Measurements from ENCODE around the gene VANGL2. TPM values are rescaled to one million over a fixed set of nuclear protein-coding genes. Genes with fewer than 3 reads are reported as not detected.

Gene VANGL2
- total RNA-seq, 2 experiments from 2014 or later = not detected

DNA sequence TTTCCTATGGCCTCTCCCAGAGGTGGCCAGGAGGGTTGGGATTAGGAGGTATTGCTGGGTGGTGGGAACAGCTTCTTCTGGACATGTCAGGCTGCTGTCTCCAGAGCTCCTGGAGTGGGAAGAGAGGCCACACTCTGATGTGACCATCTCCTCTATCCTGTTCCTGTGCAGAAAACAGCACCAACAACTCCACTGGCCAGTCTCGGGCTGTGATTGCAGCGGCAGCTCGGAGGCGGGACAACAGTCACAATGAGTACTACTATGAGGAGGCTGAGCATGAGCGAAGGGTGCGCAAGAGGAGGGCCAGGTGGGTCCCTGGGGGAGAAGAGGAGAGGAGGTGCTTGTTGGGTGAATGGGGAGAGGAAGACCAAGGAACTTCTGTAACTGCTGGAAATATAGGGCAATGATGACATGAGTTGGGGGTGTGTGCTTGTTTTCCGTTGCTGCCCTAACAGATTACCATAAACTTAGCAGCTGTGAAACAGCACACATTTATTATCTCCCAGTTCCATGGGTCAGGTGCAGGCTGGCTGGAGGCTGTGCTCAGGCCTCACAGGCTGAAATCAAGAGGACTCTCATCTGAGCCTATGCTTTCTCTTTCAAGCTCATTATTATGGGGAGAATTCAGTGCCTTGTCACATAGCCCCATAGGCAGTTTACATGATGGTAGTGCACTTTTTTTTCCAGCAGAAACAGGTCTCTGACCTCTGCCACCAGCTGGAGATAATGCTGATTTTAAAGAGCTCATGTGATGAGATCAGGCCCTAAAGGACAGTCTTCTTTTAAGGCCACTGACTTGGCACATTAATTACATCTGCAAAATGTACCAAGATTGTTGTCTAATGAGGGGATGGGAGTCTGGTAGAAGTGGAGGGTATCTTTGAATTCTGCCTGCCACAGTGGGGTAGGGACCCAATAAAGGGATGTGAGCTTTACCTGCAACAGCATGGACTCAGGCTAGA, 20.8 kb downstream of the VANGL2 start:
- Histone ChIP-seq H3K36me3 (ENCODE audit: insufficient read depth, low read length) (no peaks in the 10 kb centered on the region), H3K9me3 (ENCODE audit: control insufficient read depth in 1 of 2, insufficient read depth in 1 of 2, low read length in 2 of 2) (no peaks in the 10 kb centered on the region), H3K27ac (ENCODE audit: low read depth in 1 of 2, low read length in 2 of 2) (no peak overlapping the region), H3K4me3 (ENCODE audit: low read length) (no peak overlapping the region), H3K4me1 (ENCODE audit: insufficient read depth, low read length) (no peaks in the 10 kb centered on the region), H3K27me3 (ENCODE audit: control insufficient read depth in 1 of 2, insufficient read depth in 2 of 2, low read length in 2 of 2) (no peaks in the 10 kb centered on the region)
- no peak for TF ChIP-seq CTCF (IDR thresholded peaks at IDR 0.05)
- Mint-ChIP-seq H3K4me3 (no peak overlapping the region), H3K4me1 (ENCODE audit: low read depth) (no peaks in the 10 kb centered on the region), H3K36me3 (ENCODE audit: low read depth) (no peaks in the 10 kb centered on the region), H3K9me3 (no peaks in the 10 kb centered on the region), H3K27ac (no peak overlapping the region), H3K27me3 (no peaks in the 10 kb centered on the region)
- intact Hi-C loops (cut with DNase I, micrococcal nuclease) = no loop called here
- ATAC-seq (ENCODE audit: poor library complexity) (no peak), DNase-seq (no peak)
- CTCF ChIA-PET = no interaction called here
- POLR2A ChIA-PET = no interaction called here

DNA sequence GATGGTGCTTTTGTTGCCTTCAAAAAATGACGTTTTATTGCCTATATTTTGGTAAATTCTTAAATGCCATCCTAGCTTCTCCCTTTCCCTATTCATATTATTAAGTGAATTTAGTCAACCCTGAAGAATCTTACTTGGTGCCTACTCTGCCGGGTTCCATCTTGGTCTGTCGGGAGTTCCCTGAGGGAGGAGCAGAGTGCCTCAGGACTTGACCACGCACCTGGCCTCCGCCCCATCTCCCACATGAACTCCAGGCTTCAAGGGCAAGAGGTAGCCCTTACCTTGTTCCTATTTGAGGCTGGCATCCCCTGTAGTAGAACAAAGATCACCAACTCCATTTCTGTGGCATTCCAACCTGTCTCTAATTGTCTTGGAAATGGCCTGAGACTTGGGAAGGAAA, 21.5 kb downstream of the VANGL2 start:
- no peaks in the 10 kb centered on the region for H3K36me3 ChIP-seq (ENCODE audit: insufficient read depth, low read length)
- no peak for TF ChIP-seq CTCF (IDR thresholded peaks at IDR 0.05)
- H3K36me3 Mint-ChIP-seq (ENCODE audit: low read depth) = no peaks in the 10 kb centered on the region
- no peak overlapping the region for H3K27ac ChIP-seq (ENCODE audit: low read depth in 1 of 2, low read length in 2 of 2)
- H3K4me3 ChIP-seq (ENCODE audit: low read length) = no peak overlapping the region
- no peak overlapping the region for H3K4me3 Mint-ChIP-seq
- peaks cover 3% of the 10 kb centered on the region for H3K4me1 ChIP-seq (ENCODE audit: insufficient read depth, low read length)
- ATAC-seq (ENCODE audit: poor library complexity) (no peak), DNase-seq (no peak)
- H3K9me3 Mint-ChIP-seq = no peaks in the 10 kb centered on the region
- intact Hi-C loops (cut with DNase I, micrococcal nuclease) = no loop called here
- no peaks in the 10 kb centered on the region for H3K4me1 Mint-ChIP-seq (ENCODE audit: low read depth)
- no peaks in the 10 kb centered on the region for H3K27me3 ChIP-seq (ENCODE audit: control insufficient read depth in 1 of 2, insufficient read depth in 2 of 2, low read length in 2 of 2)
- H3K27ac Mint-ChIP-seq = no peak overlapping the region
- no peaks in the 10 kb centered on the region for H3K27me3 Mint-ChIP-seq
- ChIA-PET POLR2A (interaction anchor here (0.5 kb wide), 1 partner anchor 44 kb away, joined by 3 read pairs; no protein-coding TSS in a partner anchor), CTCF (no interaction called here)
- H3K9me3 ChIP-seq (ENCODE audit: control insufficient read depth in 1 of 2, insufficient read depth in 1 of 2, low read length in 2 of 2) = no peaks in the 10 kb centered on the region

DNA sequence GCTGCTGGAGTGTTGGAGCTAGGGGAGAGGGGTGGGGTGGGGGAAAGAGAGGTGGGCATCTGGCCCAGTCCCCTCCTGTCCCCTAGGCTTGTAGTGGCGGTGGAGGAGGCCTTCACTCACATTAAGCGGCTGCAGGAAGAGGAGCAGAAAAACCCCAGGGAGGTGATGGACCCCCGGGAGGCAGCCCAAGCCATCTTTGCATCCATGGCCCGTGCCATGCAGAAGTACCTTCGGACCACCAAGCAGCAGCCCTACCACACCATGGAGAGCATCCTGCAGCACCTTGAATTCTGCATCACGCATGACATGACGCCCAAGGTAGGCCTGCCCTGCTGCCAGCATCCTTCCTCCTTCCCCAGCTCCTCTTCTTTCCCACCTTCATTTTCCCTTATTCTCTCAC, 23.6 kb downstream of the VANGL2 start:
- Mint-ChIP-seq H3K4me3 (no peak overlapping the region), H3K4me1 (ENCODE audit: low read depth) (peaks cover 16% of the 10 kb centered on the region), H3K27ac (no peak overlapping the region), H3K9me3 (no peaks in the 10 kb centered on the region), H3K36me3 (ENCODE audit: low read depth) (no peaks in the 10 kb centered on the region), H3K27me3 (no peaks in the 10 kb centered on the region)
- Histone ChIP-seq H3K4me1 (ENCODE audit: insufficient read depth, low read length) (peaks cover 23% of the 10 kb centered on the region), H3K27ac (ENCODE audit: low read depth in 1 of 2, low read length in 2 of 2) (no peak overlapping the region), H3K9me3 (ENCODE audit: control insufficient read depth in 1 of 2, insufficient read depth in 1 of 2, low read length in 2 of 2) (no peaks in the 10 kb centered on the region), H3K36me3 (ENCODE audit: insufficient read depth, low read length) (no peaks in the 10 kb centered on the region), H3K4me3 (ENCODE audit: low read length) (no peak overlapping the region), H3K27me3 (ENCODE audit: control insufficient read depth in 1 of 2, insufficient read depth in 2 of 2, low read length in 2 of 2) (no peaks in the 10 kb centered on the region)
- intact Hi-C loops (cut with DNase I, micrococcal nuclease) = no loop called here
- POLR2A ChIA-PET = interaction anchor here (0.6 kb wide), 1 partner anchor 150 kb away, joined by 3 read pairs; no protein-coding TSS in a partner anchor
- no peak for ATAC-seq (ENCODE audit: poor library complexity)
- CTCF ChIA-PET = no interaction called here
- DNase-seq = no peak
- TF ChIP-seq CTCF (IDR thresholded peaks at IDR 0.05) = no peak
